EL (cell line): ENCODE measurements around the gene BRSK1.
A peak's percentile ranks its signal among the peaks of the same experiment; 100 is the strongest.

Experiments used
- DNase-seq: peaks from one replicate; pipeline ENCODE4 v3.0.0-alpha.2; 2016

The BRSK1 gene

GRCh38 chr19:55254625-55254977 is 29.2 kb upstream of the BRSK1 start:
- no peak for DNase-seq

GRCh38 chr19:55255618-55256423 is 28.0 kb upstream of the BRSK1 start:
- peak; percentile 47 for DNase-seq

GRCh38 chr19:55256562-55257460 is 27.0 kb upstream of the BRSK1 start:
- DNase-seq: no peak

GRCh38 chr19:55257461-55258420 is 26.1 kb upstream of the BRSK1 start:
- peak; percentile 44 for DNase-seq

- DNase-seq: no peak
These were observed 25.3 kb upstream of the BRSK1 start for GRCh38 chr19:55258476-55258827.

GRCh38 chr19:55258828-55259539 is 24.8 kb upstream of the BRSK1 start, which contains the start of gene PPP6R1:
Gene PPP6R1 (minus strand): TSS chr19:55259017. CDS start chr19:55247103, 11,914 bp downstream.
- DNase-seq: peak; percentile 100

- DNase-seq: no peak
These were observed 24.1 kb upstream of the BRSK1 start for GRCh38 chr19:55259540-55260210.

- DNase-seq: no peak
These were observed 22.1 kb upstream of the BRSK1 start for GRCh38 chr19:55261671-55262126.

GRCh38 chr19:55262359-55262758 is 21.4 kb upstream of the BRSK1 start:
- DNase-seq: no peak

- DNase-seq: no peak
These were observed 19.3 kb upstream of the BRSK1 start for GRCh38 chr19:55264531-55264930.

GRCh38 chr19:55265173-55265572 is 18.6 kb upstream of the BRSK1 start:
- DNase-seq: no peak

GRCh38 chr19:55265723-55266386 is 17.9 kb upstream of the BRSK1 start:
- no peak for DNase-seq

- no peak for DNase-seq
These were observed 17.4 kb upstream of the BRSK1 start for GRCh38 chr19:55266404-55266803.

- DNase-seq: no peak
These were observed 17.0 kb upstream of the BRSK1 start for GRCh38 chr19:55266840-55267239.

- DNase-seq: no peak
These were observed 14.5 kb upstream of the BRSK1 start for GRCh38 chr19:55269299-55269698.

- DNase-seq: no peak
These were observed 13.4 kb upstream of the BRSK1 start for GRCh38 chr19:55270172-55270942.

GRCh38 chr19:55272142-55272541 is 11.7 kb upstream of the BRSK1 start:
- DNase-seq: no peak

- no peak for DNase-seq
These were observed 9.7 kb upstream of the BRSK1 start for GRCh38 chr19:55273978-55274707.
